Stimulated activated CD8-positive, alpha-beta memory T cell treated with anti-CD3 and anti-CD28 coated beads, Interleukin-2, amount 100 ng/mL, for 48 hours (primary cell): Measurements from ENCODE around the gene KLHL22.
"Not testable (repeated sequence)": the region's sequence is repeated elsewhere in the genome, so short reads cannot be mapped to it uniquely, and the experiment has no call there.

Experiments
- DNase-seq, 2 donors: peaks; one replicate each; pipeline ENCODE4 v3.0.0-alpha.2; 2020; ENCODE audit warnings: low read depth in 2 of 2

KLHL22 gene

GRCh38 chr22:20523086-20523983 is 27.7 kb upstream of the KLHL22 start:
- peak in 1 of 2 donors; percentile 22 for DNase-seq

DNA sequence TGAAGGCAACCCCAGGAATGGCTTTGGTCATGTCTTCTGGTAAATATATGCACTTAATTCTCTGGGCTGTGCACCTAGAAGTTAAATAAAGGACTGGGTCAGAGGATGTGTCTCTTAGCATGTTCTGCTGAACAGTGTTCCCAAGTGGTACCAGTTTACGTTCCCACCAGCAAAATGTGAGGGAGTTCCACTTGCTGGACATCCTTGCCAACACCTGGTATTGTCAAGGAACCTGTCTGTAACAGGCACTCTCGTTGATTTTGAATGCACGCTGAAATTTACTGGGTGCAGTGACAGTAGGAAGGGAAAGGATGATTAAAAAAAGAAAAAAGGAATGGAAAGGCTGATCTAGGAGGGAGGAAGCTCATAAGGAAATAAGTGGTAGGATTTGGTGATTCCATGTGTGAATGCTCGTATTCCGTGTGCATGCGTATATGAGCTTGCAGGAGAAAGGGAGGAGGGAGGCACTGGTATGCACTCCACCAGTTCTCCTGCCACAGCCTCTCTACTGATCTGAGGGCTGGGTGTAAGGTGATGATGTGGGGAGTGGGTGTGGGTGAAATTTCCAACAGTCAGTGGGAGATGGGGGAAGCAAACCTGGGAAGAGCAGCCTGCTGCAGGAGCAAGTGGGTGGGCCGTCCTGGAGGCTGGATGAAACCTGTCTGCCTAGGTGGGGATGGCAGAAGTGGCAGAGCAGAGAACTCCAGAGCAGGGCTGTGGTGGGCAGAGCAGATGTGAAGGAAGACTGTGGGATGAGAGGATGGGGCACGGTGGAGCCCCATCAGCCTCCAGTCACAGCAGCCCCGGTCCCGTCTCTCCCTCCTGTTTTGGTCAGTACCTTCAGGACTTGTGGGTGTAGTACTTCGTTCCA is 26.8 kb upstream of the KLHL22 start:
- no peak for DNase-seq

DNA sequence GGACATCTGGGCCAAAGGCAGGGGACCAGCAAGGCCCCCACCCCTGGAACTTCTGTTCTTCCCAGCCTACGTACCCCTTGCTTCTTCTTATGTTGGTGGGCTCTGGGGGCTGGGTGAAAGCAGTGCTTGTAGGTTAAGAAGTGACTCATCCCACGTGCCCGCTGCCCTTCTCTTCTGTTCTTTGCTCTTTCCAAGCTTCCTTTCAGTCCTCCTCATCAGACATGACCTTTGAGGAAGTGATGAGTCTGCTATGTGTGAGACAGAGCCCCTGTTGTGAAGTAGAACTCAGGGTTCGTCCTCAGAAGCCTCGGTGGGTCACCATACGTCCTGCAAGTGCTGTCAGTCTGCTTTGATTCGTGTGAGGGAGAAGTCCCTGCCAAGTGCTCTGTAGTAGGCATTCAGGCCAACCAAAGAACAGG is 24.5 kb upstream of the KLHL22 start:
- peak in 1 of 2 donors; percentile 12 for DNase-seq

DNA sequence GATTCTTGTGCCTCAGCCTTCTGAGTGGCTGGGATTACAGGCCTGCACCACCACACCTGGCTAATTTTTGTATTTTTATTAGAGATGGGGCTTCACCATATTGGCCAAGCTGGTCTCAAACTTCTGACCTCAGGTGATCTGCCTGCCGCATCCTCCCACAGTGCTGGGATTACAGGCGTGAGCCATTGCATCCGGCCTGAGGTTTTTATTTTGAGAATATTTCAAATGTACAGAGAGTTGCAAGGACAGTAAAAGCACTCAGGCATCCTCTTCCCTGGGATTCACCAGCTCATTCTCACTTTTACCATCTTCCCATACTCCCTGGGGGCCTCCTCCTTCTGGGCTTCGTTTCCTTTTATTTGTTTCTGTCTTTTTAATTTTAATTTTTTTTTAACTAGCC is 24.0 kb upstream of the KLHL22 start:
- no peak for DNase-seq

- no peak for DNase-seq
These were observed 22.4 kb upstream of the KLHL22 start for GRCh38 chr22:20517841-20518592.

DNA sequence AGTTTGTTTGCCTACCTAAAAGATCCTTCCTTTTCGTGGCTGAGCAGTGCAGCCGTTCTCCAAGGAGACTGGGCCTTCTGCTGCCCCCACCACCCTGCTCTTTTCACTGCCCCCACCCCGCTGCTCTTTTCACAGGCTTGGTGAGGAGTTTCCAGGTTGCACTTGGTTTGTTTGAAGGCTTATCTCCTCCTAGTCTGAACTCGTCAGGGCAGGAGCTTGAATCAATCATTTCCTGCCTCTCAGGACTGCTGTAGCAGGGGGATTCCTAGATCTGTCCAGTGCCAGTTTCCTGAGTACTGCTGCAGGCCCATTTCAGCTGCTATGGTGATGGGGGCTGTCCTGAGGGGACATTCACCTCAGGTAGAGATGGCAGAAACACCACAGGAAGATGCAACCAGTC is 21.8 kb upstream of the KLHL22 start:
- no peak for DNase-seq

DNA sequence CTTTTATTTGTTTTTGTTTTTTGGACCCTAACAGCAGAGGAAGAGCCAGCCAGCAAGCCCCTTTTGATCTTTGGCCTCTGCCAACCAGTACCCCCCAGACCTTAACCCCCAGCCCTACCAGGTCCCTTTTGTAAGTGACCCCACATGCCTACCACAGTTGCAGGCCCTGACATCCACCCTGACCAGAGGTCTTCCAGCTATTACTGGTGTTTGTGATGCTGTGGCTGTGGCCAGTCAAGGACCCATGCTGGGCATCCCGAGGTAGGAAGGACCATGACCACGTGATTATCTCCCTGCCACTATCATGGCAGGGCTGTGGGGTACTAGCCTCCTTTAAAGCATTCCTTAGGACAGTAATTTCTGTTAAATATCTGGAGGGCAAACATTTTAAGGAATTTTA is 20.8 kb upstream of the KLHL22 start:
- DNase-seq = no peak

DNA sequence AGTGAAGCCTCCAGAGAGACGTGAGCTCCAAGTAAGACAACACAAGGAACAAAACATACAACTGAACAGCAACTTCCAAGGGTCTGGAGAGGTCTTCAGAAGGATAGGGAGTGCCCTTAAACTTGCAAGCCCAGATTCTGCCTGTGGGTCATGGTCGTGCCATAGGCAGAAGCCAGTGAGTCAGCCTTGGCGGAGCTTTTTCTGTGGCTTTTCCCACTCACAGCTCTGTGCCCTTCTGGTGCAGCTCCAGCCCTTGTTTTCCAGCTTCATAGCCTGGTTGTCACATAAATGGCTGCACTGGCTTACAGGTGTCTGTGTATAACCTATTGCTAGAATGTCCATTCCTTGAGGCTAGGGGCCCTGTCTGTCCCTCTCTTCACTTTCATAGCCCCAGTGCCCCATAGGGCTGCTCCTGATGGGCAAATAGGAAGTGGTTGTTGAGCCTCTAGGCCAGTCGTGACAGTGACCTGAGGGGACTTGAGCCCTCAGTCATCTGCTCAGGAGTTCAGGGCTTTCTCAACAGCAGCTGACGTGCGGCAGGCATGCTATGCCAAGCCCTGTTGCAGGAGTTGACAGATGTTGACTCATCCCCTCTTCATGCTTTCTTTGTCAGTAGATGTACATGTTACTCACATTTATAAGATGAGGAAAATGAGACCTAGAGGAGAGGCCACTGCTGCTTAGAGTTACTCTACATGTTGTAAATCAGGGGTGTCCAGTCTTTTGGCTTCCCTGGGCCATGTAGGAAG is 19.2 kb upstream of the KLHL22 start:
- DNase-seq = no peak

DNA sequence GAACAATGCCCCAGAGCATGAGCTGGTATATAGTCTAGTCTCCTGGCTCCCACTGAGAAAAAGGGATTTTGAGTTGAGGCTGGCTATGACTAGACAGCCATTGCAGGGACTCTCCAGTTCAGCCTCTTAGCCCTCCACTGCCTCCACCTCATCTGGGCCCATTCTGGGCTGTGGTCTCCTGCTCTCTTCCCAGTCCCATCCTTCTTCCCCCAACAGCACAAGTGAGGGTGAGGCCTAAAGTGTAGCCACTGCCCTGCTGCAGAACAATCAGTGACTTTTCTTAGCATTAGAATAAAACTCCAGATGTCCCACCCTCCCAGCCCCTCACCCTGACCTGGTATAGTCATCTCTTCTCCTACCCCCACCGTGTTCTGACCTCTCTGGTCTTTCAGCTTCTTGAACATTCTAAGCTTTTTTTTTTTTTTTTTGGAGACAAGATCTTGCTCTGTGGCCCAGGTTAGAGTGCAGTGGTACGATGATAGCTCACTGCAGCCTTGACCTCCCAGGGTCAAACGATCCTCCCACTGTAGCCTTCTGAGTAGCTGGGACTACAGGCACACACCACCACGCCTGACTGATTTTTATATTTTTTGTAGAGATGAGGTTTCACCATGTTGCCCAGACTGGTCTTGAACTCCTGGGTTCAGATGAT is 16.1 kb upstream of the KLHL22 start:
- DNase-seq = no peak

DNA sequence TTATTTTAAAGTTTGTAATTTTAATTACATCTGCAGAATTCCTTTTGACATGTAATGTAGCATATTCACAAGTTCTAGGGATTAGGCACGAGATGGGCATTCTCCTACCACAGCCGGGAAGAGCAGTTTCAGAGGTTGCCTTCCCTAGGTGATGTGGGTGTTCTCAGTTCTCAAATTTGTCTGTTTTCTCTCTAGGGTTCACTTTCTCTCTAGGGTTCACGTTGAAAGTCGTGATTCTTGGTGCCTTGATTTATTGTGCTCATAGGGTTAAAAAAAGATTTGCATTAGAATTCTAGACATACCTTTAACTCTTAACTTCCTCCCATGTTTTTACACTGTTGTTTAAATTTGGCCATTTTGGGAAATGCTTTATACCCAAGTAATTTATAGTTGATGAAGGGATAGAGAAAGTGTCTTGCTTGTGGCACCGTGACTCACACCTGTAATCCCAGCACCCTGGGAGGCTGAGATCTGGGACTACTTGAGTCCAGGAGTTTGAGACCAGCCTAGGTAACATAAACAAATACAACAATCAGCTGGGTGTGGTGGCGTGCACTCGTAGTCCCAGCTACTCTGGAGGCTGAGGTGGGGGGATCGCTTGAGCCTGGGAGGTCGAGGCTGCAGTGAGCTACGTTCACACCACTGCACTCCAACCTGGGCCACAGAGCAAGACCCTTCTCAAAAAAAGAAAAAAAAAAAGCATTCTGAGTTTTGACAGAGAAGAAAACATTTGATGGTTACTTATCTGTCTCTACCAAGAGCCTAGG is 15.4 kb upstream of the KLHL22 start:
- no peak for DNase-seq

DNA sequence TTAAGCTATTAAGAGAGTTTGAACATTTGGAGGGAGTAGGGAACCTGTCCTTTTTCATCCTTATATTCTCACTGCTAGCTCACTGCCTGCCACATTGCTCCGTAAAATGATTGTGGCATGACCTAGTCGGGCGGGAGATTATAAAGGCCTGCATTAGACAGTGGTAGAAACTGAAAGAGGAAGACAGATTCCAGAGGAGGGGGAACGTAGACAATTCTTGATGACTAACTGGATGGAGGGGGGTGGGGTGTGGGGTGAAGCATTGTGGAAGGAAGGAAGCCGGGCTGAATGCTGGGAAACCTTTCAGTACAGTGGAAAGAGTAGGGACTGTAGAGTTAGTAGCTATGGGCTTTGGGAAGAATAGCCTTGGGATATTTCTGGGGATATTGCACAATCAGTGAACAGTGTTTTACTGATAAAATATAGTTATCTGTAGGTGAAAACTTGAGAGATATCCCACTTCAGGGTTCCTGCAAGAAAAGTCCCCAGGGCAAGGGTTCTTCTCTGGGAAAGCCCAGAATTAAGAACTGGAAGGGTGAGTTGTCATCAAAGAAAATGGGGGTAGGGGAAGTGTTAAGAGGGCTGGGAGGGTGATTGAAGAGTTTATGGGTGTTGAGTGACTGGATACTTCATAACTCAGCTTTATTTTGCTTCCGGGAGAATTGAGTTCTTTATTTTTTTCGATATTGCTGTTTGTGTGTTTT is 13.9 kb upstream of the KLHL22 start:
- DNase-seq = peak in 1 of 2 donors; percentile 29

- DNase-seq = no peak
These were observed 13.2 kb upstream of the KLHL22 start for GRCh38 chr22:20508815-20509271.

- DNase-seq = not testable (repeated sequence)
These were observed 12.6 kb upstream of the KLHL22 start for GRCh38 chr22:20508067-20508755.

DNA sequence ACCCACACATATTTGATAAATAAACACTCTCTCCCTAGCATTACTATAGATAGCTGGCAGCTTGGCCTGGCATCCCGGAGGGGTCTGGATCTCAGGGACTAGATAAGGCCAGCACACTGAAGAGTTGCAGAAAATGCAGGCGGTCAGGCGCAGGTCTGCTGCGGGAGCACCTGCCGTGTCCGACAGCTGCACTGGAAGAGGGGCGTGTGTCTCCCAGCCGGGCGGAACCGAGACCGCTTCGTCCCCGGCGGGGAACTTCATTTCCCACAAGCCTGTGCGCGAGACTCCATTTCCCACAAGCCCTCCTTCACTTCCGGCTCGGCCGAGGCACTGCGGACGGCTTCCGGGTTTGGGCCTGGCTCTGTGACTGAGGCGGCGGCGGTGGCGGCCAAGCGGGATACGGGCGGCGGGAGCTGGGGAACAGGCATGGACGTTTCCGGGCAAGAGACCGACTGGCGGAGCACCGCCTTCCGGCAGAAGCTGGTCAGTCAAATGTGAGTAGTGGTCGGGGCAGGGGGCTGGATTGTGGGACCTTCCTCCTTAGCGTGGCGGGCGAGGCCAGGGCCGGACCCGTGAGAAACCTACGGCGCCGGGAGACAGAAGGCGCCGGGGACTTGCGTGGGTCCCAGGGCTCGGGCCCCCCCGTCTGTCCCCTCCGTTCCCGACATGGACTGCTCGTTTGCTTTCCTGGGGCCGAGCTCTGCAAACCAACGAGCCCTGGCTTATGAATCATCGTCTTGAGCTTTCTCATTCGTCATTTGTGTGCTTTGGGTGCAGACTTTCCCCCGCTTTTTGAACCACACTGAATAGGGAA is 11.9 kb upstream of the KLHL22 start, which contains the start of gene MED15:
Gene MED15 (plus strand): TSS at position 358 of the 814 bp plus-strand sequence. CDS start 69 bp downstream, at position 427.
- peak; percentile 85 for DNase-seq

DNA sequence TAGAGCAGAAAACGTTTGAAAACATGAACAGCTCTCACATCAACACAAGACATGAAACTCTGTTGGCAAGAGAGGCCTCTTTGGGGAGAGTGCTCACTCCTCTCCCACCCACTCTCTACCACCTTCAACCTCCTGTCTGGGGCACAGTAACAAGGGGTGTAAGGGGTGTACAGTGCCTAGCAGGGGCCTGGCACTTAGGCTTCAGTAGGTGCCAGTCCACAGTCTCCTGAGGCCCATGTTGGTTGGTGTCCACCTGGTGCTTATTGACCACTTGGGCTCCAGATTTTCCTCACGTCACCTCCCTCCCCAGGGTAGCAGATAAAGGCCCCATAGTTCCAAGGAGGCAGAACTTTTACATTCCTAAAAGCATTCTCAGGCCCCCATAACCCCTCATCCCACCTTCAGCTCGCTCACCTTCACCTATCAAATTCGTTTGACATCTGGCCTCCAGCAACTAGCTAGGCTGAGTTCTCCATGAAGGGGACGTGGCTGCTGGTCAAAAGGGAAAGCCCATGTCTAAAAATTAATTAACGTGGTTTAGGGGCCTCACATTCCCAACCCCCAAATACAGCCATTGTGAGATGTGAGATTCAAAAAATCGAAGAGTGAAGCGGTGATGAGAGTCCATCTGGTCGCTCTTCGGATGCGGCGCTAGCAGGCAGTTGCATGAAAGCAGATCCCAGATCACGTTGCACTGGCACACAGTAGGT is 11.1 kb upstream of the KLHL22 start:
- DNase-seq = no peak

DNA sequence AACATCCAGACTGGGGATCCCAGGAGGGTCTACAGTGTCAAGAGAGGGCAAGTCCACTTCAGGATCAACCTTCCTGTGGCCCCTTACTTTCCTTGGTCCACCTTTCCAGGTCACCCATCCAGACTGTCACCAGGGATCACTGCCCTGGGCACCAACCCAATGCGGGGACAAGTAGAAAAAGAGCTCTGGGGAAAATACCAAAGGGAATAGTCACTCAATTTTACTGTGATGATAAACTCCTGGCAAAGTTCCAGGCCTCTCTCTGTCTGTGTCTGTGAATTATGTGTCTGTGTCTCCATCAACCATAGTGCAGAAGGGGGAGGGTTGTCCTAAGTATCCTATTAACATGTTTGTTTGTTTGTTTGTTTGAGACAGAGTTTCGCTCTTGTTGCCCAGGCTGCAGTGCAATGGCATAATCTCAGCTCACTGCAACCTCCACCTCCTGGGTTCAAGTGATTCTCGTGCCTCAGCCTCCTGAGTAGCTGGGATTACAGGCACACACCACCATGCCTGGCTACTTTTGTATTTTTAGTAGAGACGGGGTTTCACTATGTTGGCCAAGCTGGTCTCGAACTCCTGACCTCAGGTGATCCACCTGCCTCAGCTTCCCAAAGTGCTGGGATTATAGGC is 8.8 kb upstream of the KLHL22 start:
- not testable (repeated sequence) for DNase-seq
